Stimulated activated CD8-positive, alpha-beta memory T cell treated with anti-CD3 and anti-CD28 coated beads, Interleukin-15, amount 100 ng/mL, for 4 hours (primary cell): Measurements from ENCODE around the gene MAP4K4.

Experiments used
- DNase-seq, 2 donors: peaks; one replicate each; pipeline ENCODE4 v3.0.0-alpha.2; 2020; ENCODE audit warnings: low read depth in 2 of 2

MAP4K4 gene

DNA sequence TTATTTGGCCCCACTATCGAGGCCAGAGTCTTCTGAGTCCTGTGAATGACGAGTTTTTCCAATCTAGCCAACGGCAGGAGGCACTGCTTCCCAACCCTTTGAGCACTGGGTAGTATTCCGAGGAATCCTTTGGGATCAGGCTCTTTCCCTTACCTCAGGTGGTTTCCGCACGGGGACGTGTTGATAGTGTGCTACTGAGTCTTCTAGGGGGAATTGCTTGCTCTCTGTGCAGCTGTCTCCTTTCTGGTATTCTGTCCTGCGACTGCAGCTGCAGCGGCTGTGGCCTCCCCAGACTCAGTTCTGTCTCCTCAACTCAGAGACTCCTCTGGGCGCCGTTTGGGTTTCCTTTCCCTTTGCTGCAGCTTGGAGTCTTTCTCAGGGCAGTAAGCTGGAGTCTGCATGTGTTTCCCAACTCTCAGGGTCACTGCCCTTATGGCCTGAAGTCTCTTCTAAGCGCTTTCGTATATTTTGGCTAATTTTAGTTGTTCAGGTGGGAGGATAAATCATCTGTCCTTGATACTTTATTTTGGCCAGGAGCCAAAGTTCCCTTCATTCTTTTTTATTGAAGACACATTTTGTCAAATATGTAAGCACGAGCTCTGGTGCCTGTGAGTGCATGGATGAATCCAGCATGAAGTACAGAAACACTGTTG lies 118.4 kb downstream of the MAP4K4 start:
- DNase-seq, result no peak

DNA sequence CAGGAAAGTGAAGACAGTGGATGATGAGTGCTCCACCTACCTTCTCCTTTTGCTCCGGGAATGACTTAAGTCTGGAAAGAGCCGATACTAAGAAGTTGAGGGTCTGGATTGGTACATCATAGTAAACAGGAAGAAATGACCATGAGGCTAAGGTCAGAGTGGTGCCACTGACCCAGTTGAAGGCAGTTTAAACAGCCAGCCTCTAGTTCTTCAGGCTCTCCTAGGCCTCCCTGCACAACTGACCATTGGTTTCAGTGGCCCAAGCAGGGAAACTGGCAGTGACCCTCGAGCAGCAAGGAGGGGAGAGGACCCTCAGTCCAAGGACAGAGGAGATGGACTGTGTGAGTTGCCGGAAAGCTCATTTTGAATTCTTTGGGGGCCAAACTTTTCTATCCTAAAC lies 119.1 kb downstream of the MAP4K4 start:
- no peak for DNase-seq

DNA sequence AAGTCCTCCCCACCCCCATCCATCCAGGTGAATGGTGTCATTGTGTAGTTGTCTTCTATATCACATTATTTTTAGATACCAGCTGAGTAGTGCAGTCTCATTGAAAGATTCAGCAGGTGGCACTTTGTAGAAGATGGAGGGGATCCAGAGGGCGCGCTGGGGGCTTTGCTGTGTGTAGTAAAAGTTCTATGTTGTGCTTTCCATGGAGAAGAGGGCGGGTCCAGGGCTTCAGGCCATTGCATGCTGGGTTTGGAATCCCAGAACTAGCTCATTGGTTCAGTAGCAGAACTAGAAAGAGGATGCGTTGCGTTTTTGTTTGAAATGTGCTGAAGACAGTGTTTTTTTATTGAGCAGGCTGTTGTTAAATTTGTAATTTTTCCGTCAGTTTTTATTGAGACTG lies 120.0 kb downstream of the MAP4K4 start:
- no peak for DNase-seq

DNA sequence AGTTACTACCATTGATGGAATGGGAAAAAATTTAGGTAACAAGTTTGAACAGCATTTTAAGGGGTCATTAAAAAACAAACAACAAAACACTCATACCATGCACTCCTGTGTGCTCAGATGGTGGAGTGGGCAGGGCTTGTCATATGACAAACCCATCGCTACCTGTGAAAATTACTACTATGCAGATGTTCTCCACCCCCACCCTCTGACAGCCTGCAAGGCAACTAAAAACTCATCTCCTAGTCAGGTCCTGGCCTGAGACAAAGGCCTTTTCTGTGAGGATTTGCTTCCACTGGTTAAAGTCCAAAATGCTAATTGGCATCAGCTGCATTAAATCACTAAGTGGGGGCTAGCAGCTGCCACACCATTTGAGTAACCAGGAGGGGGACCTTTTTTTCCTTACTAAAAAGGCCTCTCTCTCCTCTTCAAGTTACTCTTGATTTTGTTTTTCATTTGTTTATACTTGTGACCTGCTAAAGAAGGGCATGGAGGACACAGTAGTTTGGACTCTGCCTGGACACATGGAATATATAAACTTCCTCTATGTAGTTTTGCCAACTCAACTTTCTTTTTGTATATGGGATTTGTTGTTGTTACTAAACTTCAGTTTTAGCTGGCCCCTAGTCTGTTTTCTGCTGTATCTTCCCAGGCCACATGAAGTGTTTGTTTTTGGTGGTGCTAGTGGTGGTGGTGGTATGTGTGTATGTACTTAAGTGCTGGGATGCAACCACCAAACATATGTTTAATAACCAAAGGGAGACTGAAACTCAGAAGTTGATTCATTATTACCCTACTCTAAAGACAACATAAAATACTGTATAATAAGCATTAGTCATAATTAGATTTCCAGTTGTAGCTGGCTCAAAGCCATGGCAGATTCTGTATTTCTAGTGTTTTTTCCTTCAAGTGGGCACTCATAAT lies 121.3 kb downstream of the MAP4K4 start:
- no peak for DNase-seq

DNA sequence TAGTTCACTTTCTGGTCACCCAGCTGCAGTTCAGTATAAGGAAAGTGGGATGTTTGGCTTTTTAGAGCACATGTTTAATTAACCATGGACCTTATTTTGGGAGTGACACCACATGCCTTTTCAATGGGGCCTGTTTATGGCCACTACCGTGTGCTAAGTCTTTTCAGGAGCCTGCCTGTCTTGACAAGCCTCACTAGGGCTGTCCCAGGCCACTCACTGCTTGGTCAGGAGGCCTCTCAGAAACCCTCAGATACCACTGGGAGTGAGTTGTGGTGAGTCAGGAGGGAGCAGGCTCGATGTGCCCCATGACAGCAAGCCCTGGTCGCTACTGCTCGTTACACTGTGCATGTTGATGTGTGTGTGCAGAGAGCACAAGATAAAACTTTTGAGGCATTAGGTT lies 123.0 kb downstream of the MAP4K4 start:
- no peak for DNase-seq

DNA sequence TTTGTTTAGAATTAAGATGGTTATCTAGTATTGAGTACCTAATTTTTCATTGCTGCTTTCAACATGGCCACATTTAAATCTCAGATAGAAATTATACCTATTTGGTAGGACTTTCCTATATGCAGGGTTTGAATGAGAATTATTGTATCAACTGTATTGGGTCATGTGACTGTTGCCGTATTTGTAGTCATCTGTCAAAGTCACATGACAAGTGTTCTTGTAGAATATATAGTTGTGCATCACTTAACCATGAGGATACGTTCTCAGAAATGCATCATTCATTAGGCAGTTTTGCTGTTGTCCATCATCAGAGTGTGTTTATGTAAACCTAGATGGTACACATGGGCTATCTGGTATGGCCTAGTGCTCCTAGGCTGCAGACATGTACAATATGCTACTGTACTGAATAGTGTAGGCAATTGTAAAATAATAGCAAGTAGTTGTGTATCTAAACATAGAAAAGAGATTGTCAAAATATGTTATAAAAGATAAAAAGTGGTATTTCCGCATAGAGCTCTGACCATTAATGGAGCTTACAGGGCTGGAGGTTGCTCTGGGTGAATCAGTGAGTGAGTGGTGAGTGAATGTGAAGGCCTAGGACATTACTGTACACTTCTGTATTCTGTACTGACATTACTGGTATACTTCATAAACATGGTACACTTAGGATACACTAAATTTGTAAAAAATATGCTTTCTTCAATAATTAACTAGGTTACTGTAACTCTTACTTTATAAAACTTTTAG lies 123.7 kb downstream of the MAP4K4 start:
- no peak for DNase-seq

DNA sequence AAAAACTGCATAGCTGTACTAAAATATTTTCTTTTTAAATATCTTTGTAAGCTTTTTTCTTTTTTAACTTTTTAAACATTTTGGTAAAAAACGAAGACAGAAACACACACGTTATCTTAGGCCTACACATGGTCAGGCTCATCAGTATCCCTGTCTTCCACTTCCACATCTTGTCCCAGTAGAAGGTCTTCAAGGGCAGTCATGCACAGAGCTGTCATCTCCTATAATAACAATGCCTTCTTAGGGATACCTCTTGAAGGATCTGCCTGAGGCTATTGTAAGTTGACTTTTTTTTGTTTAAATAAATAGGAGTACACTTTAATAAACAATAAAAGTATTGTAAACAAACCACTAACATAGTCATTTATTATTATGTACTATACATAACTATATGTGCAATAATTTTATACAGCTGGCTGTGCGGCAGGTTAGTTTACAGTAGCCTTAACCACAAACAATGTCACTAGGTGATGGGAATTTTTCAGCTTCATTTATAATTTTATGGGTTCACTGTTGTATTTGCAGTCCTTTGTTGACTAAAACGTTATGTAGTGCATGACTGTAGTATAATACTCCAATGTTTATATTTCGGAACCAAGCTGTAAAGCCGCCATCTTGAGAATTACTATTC lies 124.4 kb downstream of the MAP4K4 start:
- no peak for DNase-seq

DNA sequence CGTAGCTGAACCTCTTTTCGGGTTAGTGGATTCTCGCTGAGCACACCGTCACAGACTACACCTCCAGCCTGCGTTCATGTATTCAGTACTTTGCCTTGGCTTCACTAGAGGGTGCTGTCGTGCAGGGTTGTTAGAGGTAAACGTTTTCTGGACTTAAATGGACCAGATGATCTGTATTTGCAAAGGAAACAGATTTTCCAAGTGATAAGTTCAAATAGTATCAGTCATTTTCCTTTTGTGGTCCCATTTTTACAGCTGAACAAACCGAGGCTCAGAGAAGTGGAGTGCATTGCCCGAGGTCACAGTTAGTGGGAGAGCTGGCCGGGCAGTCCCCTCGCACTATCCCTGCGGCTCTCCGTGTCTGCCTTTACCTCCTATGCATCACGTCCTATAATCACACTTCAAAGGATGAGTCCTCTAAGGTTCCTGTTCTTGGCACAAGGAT lies 125.9 kb downstream of the MAP4K4 start:
- DNase-seq, result peak; percentile 19 to 50

DNA sequence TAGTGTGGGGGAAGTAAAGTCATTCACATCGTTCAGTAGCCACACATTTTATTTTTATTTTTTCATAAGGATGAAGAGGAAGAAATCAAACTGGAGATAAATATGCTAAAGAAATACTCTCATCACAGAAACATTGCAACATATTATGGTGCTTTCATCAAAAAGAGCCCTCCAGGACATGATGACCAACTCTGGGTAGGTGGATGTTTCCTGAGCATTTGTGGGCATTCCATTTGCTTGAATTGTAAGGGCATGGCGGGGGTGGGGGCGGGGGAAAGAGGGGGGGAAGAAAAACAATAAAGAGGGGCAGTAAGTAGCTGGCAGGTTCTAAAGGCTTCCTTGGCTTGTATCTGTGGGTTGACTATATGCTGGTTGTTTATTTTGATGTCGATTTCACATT lies 126.4 kb downstream of the MAP4K4 start:
- DNase-seq, result no peak

DNA sequence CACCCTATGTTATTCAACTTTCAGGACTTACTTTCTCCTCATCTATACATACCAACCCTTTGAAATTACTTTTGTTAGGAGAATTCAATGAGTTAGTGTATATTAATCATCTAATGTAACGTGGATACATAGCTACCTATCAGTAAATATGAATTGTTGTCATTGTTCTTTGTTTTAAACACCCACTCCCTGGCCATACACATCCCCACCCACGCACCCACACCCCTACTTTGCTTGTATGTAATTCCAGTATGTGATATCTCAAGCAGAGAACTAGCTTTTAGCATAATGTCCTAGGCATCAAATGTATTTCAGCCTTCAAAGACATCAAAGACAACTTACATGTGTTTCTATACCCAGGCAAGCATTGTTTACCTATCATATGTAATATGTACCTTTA lies 129.2 kb downstream of the MAP4K4 start:
- DNase-seq, result no peak

DNA sequence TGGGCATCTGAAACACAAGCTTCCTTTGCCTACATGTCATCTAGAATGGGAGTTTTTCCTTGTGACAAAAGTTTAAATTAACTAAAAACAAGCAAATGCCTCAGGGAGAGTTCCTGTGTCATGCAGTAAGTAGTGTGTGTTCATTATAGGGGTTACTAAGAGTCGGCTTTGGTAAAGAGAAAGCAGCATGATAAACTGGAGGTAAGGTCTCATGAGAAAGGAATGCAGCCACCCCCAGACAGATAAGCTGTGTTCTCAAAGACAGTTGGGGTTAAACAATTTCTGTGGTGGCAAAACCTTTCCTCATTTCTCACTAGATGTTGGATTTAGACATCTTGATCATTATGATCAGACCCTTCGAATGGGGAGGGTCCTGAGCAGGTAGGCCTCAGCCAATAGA lies 129.7 kb downstream of the MAP4K4 start:
- no peak for DNase-seq

DNA sequence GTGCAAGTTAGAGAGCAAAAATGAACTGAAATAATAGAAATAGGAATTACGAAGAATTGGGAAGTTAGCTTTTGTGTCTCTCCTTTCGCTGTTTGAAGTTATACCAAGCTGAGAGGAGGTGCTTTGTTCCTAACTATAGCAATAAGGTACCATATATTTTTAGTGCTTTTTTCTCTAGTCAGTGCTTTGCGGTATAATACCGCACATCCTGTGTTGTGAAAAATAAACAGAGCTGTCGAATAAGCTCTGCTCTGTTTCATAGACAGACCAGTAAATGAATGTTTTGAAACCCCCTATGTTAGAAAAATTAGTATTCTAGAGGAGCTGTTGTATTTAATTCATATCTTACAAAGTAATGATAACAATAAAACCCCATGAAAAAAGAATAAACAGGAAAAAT lies 130.8 kb downstream of the MAP4K4 start:
- no peak for DNase-seq

DNA sequence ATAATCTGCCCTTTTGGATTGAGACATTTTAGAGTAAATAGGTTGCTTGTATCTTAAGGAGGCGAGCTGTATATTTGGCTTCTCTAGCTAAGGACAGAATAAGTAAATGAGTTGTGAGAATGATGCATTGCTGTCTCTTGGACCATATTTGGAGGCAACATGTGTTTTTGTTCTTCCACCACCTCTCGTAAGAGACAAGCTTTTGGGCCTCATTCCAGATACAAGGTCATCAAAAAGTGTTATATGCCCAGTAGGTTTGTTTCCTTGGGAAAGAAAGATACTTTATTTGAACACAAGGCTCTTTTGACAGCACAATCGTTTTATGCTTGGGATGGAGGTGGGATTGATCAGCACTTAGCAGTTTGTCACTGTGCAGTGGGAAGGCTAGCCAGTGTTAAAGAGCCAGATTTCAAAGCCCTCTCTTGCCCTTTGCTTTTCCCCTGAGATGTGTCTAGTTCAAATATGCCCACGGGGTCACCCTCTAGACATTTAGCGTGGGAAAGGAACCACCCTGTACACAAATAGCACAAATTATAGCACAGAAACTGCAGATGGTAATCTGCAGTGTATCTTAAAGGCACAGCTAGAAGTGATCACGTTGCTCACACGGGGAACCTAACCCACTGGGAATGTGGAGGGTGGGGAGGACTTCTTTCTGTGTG lies 131.3 kb downstream of the MAP4K4 start:
- DNase-seq, result no peak

DNA sequence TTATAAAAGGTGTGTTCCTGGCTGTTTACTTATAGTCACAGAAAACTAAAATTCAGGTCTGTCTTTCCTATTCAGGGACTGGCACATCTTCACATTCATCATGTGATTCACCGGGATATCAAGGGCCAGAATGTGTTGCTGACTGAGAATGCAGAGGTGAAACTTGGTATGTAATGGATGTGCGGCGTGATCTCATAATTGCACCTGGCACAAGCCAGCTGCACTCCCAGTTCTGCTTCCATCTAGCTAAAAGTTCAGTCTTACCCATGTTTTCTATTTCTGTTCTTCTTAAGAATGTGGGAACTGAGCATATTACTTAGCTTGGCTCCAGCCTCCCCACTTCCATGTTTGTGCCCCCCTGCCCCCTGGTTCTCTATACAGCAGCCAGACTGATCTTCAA lies 131.9 kb downstream of the MAP4K4 start:
- DNase-seq, result no peak

DNA sequence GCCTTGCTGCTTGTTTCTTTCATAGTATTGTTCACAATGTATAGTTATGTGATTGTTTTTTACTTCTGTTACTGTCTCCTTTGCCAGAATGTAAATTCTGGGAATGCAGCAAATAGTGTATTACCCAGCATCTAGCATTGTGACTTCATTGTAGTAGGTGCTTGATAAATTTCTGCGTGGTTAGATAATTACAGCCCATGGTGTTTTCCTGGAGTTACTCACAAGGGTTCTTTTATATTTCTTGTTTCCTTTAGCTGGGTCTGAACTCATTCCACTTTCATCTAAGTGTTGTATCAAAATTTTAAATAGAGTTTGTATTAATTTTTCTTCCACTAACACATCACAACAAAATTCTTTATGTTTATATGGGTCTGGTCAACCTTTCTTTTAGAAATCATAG lies 132.6 kb downstream of the MAP4K4 start:
- DNase-seq, result no peak

DNA sequence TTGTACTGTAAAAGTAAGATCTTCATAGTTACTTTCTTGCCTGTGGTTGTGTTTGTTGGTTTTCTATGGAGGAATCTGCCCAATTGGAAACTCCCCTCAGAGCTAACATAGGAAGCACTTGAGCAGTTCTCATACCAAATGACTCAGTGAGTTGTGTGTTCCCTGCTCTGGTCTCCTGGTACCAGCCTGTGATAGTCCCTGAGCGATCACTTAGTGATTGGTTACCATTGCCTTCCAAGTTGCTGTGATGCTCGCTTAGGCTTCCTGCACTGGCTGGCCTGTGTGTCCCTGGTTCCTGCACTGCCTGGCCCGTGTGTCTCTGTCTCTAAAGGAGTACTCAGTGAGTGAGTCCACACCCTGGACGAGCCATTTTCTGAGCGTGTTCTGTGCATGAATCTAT lies 133.0 kb downstream of the MAP4K4 start:
- no peak for DNase-seq

DNA sequence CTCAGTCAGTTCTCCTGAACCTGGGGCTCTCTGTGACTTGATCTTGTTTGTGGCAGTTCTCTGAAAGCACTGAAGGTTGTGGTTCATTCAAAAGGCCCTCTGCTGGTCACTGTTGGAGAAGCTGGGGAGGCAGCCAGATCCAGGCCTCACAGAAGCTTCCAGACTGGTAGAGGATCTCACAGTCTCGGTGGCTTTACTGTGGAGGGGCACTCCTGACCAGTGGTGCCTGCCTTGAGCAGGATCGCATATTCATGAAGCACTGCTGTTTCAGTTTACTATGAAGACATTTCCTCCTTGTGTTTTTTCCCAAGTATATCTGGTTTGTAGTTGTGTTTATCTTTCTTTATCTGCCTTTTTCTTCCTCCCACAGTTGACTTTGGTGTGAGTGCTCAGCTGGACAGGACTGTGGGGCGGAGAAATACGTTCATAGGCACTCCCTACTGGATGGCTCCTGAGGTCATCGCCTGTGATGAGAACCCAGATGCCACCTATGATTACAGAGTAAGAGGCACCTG lies 133.9 kb downstream of the MAP4K4 start:
- peak; percentile 13 to 31 for DNase-seq

DNA sequence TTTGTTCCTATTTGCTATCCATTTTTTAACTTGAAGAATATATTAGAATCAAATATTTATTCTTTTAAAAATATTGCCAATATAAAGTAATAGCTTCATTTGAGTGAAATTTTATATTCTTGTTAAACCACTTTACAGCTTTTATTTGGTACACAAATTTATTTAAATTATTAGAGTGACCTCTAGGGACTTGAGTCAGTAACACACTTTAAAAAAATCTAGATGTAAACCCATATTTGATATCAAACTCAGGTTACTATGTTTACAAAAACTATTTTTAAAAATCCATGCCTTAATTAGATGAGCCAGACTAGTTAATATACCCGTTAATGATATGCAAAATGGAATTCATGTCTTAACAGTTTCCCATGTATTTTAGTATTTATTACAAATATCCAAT lies 134.6 kb downstream of the MAP4K4 start:
- DNase-seq, result no peak

DNA sequence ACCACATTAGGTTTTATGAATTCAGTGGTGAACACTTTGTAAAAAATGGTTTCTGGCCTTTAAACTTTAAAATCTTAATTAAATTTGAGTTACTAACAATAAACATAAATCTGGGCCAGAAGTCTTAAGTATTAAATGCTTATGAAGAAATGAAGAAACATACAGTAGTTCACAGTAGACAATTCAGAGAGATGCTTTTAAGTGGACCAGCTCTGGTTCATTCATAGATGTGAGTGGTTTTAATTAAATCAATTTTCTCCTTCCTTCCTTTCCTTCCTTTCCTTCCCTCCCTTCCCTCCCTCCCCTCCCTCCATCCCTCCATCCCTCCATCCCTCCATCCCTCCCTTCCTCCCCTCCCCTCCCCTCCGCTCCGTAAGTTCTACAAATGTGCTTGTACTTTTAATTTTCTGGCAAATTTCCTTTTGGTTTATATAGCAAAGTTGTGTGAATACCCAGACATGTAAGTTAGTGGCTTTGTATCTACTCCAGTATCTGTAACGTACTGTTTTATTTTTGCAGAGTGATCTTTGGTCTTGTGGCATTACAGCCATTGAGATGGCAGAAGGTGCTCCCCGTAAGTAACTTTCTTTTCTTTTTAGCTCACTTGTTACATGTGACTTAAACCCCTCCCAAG lies 136.5 kb downstream of the MAP4K4 start:
- no peak for DNase-seq

DNA sequence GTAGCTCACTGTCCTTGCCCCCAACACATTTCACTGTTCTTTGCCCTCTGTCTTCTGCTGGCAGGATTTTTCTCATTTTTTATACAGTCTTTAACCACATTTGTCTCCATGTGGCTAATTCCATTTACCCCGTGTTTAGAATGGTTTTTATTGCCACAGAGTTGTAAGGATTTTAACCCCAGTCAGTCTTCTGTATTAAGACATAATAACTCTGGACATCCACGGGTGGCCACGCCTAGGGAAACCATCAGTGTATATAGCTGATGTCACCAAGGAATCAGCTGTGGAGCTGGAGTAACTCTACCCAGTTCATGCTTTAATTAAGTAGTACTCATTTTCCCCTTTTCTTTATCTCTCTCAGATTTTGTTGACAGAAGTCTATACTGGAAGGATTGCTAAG lies 139.8 kb downstream of the MAP4K4 start:
- no peak for DNase-seq
